AG04449 (cell line): ENCODE measurements around the gene PGLYRP3.

Experiments used
- CTCF ChIA-PET: fragments of 350-600 bp; formaldehyde crosslinking; extraction: SDS; loops from one replicate; lab custom pipeline; 2021; ENCODE audit warnings: antibody characterized with exemption; lab: Yijun Ruan, JAX
- POLR2A ChIA-PET: fragments of 400-600, 350-600 bp; formaldehyde crosslinking; extraction: SDS; loops from one replicate; lab custom pipeline; 2020; ENCODE audit warnings: antibody characterized with exemption, inconsistent platforms; lab: Yijun Ruan, JAX
- DNase-seq: peaks from one replicate; pipeline ENCODE4 v3.0.0-alpha.2; 2010; ENCODE audit warnings: low read depth, low spot score
- H3K4me3 ChIP-seq: 2 replicates; pipeline ENCODE4 v1.5.1; 2011; ENCODE audit warnings: low read depth, mild to moderate bottlenecking, control low read depth, low read length
- CTCF ChIP-seq: IDR thresholded peaks from one replicate; pipeline ENCODE4 v1.5.1; 2011; ENCODE audit warnings: mild to moderate bottlenecking, moderate library complexity, low read length, control low read depth, inconsistent platforms; ENCODE audit not compliant: insufficient read depth; ENCODE audit errors: missing control alignments

Gene PGLYRP3, protein sequence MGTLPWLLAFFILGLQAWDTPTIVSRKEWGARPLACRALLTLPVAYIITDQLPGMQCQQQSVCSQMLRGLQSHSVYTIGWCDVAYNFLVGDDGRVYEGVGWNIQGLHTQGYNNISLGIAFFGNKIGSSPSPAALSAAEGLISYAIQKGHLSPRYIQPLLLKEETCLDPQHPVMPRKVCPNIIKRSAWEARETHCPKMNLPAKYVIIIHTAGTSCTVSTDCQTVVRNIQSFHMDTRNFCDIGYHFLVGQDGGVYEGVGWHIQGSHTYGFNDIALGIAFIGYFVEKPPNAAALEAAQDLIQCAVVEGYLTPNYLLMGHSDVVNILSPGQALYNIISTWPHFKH

DNA sequence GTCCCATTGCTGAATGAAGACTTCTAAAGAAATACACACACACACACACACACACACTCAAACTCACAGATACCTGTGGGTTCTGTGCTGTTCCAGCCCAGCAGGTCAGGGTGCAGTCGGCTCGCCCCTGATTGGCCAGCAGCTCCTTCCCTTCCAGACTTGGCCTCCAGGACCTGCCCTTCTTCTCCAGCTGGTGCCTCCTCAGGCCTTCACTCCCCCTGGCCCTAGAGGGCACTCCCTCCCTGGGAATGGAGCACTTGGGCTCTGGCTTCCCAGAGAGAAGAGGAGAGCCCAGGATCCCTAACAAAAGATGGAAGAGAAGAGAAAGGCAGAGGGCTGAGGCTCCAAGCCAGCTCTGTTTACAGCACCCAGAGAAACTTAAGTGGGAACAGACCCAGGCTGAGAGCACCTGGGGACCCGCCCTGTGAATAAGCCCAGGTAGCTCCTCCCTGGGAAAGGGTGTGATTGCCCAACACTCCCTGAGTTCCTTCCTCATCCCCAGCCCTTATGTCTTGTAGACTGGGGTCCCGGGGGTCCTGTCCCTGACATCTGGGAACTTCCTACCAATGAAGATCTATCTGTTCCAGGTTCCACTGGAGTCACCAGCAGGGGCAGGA, at the start of gene PGLYRP3:
Gene PGLYRP3 (minus strand): TSS at position 383 of the 617 bp plus-strand sequence. CDS start 2,287 bp downstream, outside the sequence.
- ChIA-PET POLR2A (no interaction called here), CTCF (interaction anchor here (1.0 kb wide), 1 partner anchor 39 kb away, joined by 3 read pairs; no protein-coding TSS in a partner anchor)
- TF ChIP-seq CTCF = no peak
- no peak within 1 kb of the TSS for H3K4me3 ChIP-seq
- DNase-seq = no peak

- DNase-seq = no peak
- CTCF ChIA-PET = interaction anchor here (0.8 to 14.9 kb wide), 2 partner anchors 10 to 129 kb away, joined by 4 to 527 read pairs; no protein-coding TSS in a partner anchor
- TF ChIP-seq CTCF = no peak
- no peak overlapping the region for H3K4me3 ChIP-seq
- POLR2A ChIA-PET = no interaction called here
Observed at GRCh38 chr1:153362187-153362775, 49.5 kb upstream of the PGLYRP3 start.

- no peak for TF ChIP-seq CTCF
- CTCF ChIA-PET = interaction anchor here (0.8 to 14.9 kb wide), 2 partner anchors 9 to 130 kb away, joined by 4 to 527 read pairs; no protein-coding TSS in a partner anchor
- DNase-seq = no peak
- H3K4me3 ChIP-seq = no peak overlapping the region
- POLR2A ChIA-PET = no interaction called here
Observed at GRCh38 chr1:153361480-153362109, 48.8 kb upstream of the PGLYRP3 start.

GRCh38 chr1:153360592-153361479, 48.1 kb upstream of the PGLYRP3 start:
- CTCF ChIA-PET = interaction anchor here (1.3 to 14.9 kb wide), 2 partner anchors 9 to 131 kb away, joined by 5 to 527 read pairs; no protein-coding TSS in a partner anchor
- POLR2A ChIA-PET = interaction anchor here (0.6 kb wide), 1 partner anchor 173 kb away, joined by 3 read pairs; no protein-coding TSS in a partner anchor
- no peak for TF ChIP-seq CTCF
- H3K4me3 ChIP-seq = no peak overlapping the region
- DNase-seq = no peak

- ChIA-PET CTCF (interaction anchor here (1.3 to 14.9 kb wide), 2 partner anchors 8 to 132 kb away, joined by 5 to 527 read pairs; no protein-coding TSS in a partner anchor), POLR2A (interaction anchor here (0.6 kb wide), 1 partner anchor 174 kb away, joined by 3 read pairs; no protein-coding TSS in a partner anchor)
- no peak for DNase-seq
- H3K4me3 ChIP-seq = no peak overlapping the region
- TF ChIP-seq CTCF = no peak
Observed at GRCh38 chr1:153360190-153360589, 47.4 kb upstream of the PGLYRP3 start.
